ENCODE data around the gene GAPDHS. TPM values are rescaled to one million over a fixed set of nuclear protein-coding genes. Genes with fewer than 3 reads are reported as not detected.

GAPDHS gene
- total and polyA plus RNA-seq, 4 donors = not detected

DNA sequence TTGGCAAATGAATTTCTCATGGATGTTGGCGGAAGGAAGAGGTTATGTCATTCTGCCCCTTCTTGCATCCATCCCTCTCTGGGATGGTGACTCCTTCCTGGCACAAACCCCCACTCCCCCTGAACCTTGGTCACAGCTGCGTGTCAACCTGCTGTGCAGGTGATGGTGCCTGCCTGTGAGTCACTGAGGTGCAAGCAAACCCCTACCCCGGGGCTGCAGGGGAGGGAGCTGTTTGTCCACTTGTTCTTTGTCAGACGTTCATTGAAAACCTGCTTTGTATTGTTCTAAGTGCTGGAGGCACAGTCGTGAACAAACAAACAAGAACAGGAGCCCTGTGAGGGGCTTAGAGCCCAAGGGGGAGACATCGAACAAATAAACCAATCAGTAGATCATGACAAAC is 2.0 kb upstream of the GAPDHS start:
- Histone ChIP-seq H3K27me3 (ENCODE audit: control insufficient read depth in 4 of 4, insufficient read depth in 4 of 4, low read length in 3 of 4) (peaks cover 0 to 3% (median 1%) of the 10 kb centered on the region in 4 donors), H3K27ac (ENCODE audit: low read depth in 1 of 2, low read length in 2 of 2) (no peak overlapping the region), H3K4me3 (ENCODE audit: low read depth in 1 of 3, low read length in 3 of 3) (no peak overlapping the region), H3K9me3 (ENCODE audit: control insufficient read depth in 4 of 4, low read length in 3 of 4) (no peaks in the 10 kb centered on the region), H3K36me3 (ENCODE audit: control insufficient read depth in 4 of 4, insufficient read depth in 3 of 4, low read depth in 1 of 4, low read length in 3 of 4) (no peaks in the 10 kb centered on the region), H3K4me1 (ENCODE audit: control insufficient read depth in 4 of 4, insufficient read depth in 4 of 4, low read length in 3 of 4) (peaks cover 0 to 7% (median 0%) of the 10 kb centered on the region in 4 donors), H3K9ac (ENCODE audit: low read depth in 1 of 2, low read length in 2 of 2) (no peak overlapping the region)
- WGBS = 30% methylated on average over 6 of the region's 6 CpGs
- DNase-seq (ENCODE audit: low spot score) = no peak
- TF ChIP-seq TAF1 (conservative IDR thresholded peaks at IDR 0.05) (no peak), HNF4G (IDR thresholded peaks at IDR 0.05) (no peak), GABPA (IDR thresholded peaks at IDR 0.05 in 1 of 2, conservative IDR thresholded peaks at IDR 0.05 in 1 of 2) (no peak), YY1 (IDR thresholded peaks at IDR 0.05) (no peak), NR2F2 (IDR thresholded peaks at IDR 0.05) (no peak), EGR1 (IDR thresholded peaks at IDR 0.05; ENCODE audit: low read depth in 2 of 2) (no peak), RAD21 (IDR thresholded peaks at IDR 0.05) (no peak)
- TF ChIP-seq, protein P1, sequence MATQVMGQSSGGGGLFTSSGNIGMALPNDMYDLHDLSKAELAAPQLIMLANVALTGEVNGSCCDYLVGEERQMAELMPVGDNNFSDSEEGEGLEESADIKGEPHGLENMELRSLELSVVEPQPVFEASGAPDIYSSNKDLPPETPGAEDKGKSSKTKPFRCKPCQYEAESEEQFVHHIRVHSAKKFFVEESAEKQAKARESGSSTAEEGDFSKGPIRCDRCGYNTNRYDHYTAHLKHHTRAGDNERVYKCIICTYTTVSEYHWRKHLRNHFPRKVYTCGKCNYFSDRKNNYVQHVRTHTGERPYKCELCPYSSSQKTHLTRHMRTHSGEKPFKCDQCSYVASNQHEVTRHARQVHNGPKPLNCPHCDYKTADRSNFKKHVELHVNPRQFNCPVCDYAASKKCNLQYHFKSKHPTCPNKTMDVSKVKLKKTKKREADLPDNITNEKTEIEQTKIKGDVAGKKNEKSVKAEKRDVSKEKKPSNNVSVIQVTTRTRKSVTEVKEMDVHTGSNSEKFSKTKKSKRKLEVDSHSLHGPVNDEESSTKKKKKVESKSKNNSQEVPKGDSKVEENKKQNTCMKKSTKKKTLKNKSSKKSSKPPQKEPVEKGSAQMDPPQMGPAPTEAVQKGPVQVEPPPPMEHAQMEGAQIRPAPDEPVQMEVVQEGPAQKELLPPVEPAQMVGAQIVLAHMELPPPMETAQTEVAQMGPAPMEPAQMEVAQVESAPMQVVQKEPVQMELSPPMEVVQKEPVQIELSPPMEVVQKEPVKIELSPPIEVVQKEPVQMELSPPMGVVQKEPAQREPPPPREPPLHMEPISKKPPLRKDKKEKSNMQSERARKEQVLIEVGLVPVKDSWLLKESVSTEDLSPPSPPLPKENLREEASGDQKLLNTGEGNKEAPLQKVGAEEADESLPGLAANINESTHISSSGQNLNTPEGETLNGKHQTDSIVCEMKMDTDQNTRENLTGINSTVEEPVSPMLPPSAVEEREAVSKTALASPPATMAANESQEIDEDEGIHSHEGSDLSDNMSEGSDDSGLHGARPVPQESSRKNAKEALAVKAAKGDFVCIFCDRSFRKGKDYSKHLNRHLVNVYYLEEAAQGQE (IDR thresholded peaks at IDR 0.05) = no peak
- TF ChIP-seq, protein P2, sequence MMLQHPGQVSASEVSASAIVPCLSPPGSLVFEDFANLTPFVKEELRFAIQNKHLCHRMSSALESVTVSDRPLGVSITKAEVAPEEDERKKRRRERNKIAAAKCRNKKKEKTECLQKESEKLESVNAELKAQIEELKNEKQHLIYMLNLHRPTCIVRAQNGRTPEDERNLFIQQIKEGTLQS (IDR thresholded peaks at IDR 0.05) = no peak

DNA sequence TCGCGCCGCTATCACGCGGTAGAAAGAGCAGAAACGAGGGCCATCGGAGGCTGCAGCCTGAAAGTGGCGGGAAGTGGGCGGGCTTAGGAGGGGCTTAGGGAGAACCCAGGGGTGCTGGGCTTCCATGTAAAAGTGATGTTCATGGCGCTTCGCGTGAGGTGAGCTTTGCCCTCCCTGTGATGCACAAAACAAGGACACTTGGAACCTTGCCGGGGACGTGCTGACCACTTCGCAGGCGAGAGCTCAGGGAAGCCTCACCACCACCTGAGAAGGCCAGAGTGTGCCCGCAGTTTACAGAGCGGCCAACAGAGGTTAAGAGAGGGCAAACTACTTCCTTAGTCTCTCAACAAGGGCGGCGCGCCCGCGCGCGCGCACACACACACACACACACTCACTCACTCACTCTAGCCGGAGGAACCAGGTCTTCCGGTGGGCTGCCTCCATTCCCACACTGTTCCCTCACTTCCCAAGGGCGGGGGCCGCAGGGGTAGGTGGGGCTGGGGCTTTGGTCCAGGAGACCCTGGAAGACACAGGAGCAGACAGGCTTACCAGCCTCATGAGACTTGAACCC is 651 bp downstream of the GAPDHS start:
- H3K4me3 ChIP-seq (ENCODE audit: low read depth in 1 of 3, low read length in 3 of 3) = no peak overlapping the region
- no peak for DNase-seq (ENCODE audit: low spot score)
- H3K27me3 ChIP-seq (ENCODE audit: control insufficient read depth in 4 of 4, insufficient read depth in 4 of 4, low read length in 3 of 4) = peaks cover 0 to 3% (median 1%) of the 10 kb centered on the region in 4 donors
- TF ChIP-seq SP1 (IDR thresholded peaks at IDR 0.05) = no peak
- H3K9me3 ChIP-seq (ENCODE audit: control insufficient read depth in 4 of 4, low read length in 3 of 4) = no peaks in the 10 kb centered on the region
- H3K36me3 ChIP-seq (ENCODE audit: control insufficient read depth in 4 of 4, insufficient read depth in 3 of 4, low read depth in 1 of 4, low read length in 3 of 4) = no peaks in the 10 kb centered on the region
- H3K27ac ChIP-seq (ENCODE audit: low read depth in 1 of 2, low read length in 2 of 2) = no peak overlapping the region
- H3K4me1 ChIP-seq (ENCODE audit: control insufficient read depth in 4 of 4, insufficient read depth in 4 of 4, low read length in 3 of 4) = peaks cover 0 to 7% (median 0%) of the 10 kb centered on the region in 4 donors
- H3K9ac ChIP-seq (ENCODE audit: low read depth in 1 of 2, low read length in 2 of 2) = no peak overlapping the region
- WGBS = 8% methylated on average over 30 of the region's 30 CpGs

DNA sequence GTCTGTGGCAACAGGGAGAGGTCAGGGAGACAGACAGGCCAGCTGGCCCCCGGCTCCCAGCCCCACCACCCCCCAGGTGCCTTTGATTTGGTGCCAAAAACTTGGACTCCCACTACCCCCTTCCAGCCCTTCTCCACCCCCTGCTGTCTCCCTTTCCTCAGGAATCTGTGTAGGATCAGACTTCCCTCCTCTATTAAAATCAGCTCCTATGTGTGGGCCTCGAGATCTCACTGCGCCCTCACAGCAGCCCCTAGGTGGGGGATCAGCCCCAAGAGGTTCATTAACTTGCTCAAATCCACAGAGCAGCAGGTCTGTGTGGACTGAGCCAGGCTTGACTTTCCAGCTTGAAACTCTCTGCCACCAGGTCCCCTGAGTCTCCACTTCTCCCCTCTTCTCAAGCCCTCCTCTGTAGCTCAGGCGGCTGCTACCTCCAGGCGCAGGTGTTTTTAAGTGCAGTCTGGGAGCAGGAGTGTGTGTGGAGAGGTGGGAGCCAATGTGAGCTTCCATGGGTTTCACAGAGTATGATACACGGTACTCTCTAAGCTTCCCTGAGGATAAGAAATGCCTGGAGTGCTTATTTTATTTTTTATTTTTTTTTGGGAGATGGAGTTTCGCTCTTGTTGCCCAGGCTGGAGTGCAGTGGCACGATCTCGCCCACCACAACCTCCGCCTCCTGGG is 1.7 kb downstream of the GAPDHS start:
- Histone ChIP-seq H3K27me3 (ENCODE audit: control insufficient read depth in 4 of 4, insufficient read depth in 4 of 4, low read length in 3 of 4) (peaks cover 0 to 3% (median 1%) of the 10 kb centered on the region in 4 donors), H3K9ac (ENCODE audit: low read depth in 1 of 2, low read length in 2 of 2) (no peak overlapping the region), H3K4me3 (ENCODE audit: low read depth in 1 of 3, low read length in 3 of 3) (no peak overlapping the region), H3K4me1 (ENCODE audit: control insufficient read depth in 4 of 4, insufficient read depth in 4 of 4, low read length in 3 of 4) (peaks cover 0 to 7% (median 0%) of the 10 kb centered on the region in 4 donors), H3K36me3 (ENCODE audit: control insufficient read depth in 4 of 4, insufficient read depth in 3 of 4, low read depth in 1 of 4, low read length in 3 of 4) (no peaks in the 10 kb centered on the region), H3K27ac (ENCODE audit: low read depth in 1 of 2, low read length in 2 of 2) (no peak overlapping the region), H3K9me3 (ENCODE audit: control insufficient read depth in 4 of 4, low read length in 3 of 4) (no peaks in the 10 kb centered on the region)
- 73% methylated on average over 10 of the region's 10 CpGs for WGBS
- DNase-seq (ENCODE audit: low spot score) = no peak
- TF ChIP-seq, protein P3, sequence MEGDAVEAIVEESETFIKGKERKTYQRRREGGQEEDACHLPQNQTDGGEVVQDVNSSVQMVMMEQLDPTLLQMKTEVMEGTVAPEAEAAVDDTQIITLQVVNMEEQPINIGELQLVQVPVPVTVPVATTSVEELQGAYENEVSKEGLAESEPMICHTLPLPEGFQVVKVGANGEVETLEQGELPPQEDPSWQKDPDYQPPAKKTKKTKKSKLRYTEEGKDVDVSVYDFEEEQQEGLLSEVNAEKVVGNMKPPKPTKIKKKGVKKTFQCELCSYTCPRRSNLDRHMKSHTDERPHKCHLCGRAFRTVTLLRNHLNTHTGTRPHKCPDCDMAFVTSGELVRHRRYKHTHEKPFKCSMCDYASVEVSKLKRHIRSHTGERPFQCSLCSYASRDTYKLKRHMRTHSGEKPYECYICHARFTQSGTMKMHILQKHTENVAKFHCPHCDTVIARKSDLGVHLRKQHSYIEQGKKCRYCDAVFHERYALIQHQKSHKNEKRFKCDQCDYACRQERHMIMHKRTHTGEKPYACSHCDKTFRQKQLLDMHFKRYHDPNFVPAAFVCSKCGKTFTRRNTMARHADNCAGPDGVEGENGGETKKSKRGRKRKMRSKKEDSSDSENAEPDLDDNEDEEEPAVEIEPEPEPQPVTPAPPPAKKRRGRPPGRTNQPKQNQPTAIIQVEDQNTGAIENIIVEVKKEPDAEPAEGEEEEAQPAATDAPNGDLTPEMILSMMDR (IDR thresholded peaks at IDR 0.05; ENCODE audit: low read depth, low read length, missing input control) = no peak
- TF ChIP-seq RAD21 (IDR thresholded peaks at IDR 0.05) = no peak
- TF ChIP-seq, protein P4, sequence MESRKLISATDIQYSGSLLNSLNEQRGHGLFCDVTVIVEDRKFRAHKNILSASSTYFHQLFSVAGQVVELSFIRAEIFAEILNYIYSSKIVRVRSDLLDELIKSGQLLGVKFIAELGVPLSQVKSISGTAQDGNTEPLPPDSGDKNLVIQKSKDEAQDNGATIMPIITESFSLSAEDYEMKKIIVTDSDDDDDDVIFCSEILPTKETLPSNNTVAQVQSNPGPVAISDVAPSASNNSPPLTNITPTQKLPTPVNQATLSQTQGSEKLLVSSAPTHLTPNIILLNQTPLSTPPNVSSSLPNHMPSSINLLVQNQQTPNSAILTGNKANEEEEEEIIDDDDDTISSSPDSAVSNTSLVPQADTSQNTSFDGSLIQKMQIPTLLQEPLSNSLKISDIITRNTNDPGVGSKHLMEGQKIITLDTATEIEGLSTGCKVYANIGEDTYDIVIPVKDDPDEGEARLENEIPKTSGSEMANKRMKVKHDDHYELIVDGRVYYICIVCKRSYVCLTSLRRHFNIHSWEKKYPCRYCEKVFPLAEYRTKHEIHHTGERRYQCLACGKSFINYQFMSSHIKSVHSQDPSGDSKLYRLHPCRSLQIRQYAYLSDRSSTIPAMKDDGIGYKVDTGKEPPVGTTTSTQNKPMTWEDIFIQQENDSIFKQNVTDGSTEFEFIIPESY (IDR thresholded peaks at IDR 0.05) = no peak
- no peak for TF ChIP-seq HNF4G (IDR thresholded peaks at IDR 0.05)
- no peak for TF ChIP-seq TAF1 (conservative IDR thresholded peaks at IDR 0.05)
- TF ChIP-seq, protein P1 (IDR thresholded peaks at IDR 0.05) = no peak
- no peak for TF ChIP-seq FOXA2 (IDR thresholded peaks at IDR 0.05)
- TF ChIP-seq RXRA (IDR thresholded peaks at IDR 0.05) = no peak
- TF ChIP-seq JUND (IDR thresholded peaks at IDR 0.05) = no peak

All from liver (tissue), 9 donors.